OCI-LY7 (cell line): ENCODE data around the gene FAM131C.

ENCODE experiments used
- EZH2phosphoT487 ChIP-seq: fragments of 200-600 bp; sonication (generic); IDR thresholded peaks from 2 replicates; pipeline ENCODE4 v1.6.1; 2018; ENCODE audit warnings: low read depth, borderline replicate concordance, mild to moderate bottlenecking, mixed run types, antibody characterized with exemption, low read length, moderate library complexity, mixed read lengths
- TF ChIP-seq, protein P1 (sequence below): fragments of 200-600 bp; sonication (generic); conservative IDR thresholded peaks from 2 replicates; pipeline ENCODE4 v1.5.1; 2014; ENCODE audit warnings: mild to moderate bottlenecking, antibody characterized with exemption, low read length, moderate library complexity, mixed read lengths

DNA sequence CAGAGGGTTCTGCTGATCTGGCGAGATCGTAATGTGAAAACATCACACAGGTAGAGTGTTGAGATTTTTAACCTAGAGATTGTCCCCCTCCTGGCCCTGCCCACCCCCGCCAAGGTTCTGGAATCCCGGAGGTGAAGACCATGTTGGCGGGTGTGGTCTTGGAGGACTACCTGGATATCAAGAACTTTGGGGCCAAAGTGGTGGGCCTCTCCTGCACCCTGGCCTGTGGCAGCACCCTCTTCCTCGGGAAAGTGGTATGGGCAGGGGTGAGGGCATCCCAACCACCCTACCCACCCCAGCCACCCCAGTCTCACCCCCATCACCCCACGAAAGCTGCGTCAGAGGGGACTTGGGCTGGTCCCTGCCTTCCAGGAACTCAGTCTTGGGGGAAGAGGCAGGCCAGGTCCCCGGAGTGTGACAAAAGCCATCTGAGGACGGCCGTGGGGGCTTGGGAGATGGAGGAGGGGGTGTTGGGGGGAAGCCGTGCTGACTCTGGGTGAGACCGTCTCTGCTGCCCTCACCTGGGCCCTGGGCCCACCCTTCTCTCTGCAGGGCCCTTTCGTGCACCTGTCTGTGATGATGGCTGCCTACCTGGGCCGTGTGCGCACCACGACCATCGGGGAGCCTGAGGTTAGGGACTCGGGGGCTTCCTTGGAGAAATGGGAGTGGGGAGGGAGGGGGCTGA is 25.5 kb downstream of the FAM131C start:
- TF ChIP-seq, protein P1, sequence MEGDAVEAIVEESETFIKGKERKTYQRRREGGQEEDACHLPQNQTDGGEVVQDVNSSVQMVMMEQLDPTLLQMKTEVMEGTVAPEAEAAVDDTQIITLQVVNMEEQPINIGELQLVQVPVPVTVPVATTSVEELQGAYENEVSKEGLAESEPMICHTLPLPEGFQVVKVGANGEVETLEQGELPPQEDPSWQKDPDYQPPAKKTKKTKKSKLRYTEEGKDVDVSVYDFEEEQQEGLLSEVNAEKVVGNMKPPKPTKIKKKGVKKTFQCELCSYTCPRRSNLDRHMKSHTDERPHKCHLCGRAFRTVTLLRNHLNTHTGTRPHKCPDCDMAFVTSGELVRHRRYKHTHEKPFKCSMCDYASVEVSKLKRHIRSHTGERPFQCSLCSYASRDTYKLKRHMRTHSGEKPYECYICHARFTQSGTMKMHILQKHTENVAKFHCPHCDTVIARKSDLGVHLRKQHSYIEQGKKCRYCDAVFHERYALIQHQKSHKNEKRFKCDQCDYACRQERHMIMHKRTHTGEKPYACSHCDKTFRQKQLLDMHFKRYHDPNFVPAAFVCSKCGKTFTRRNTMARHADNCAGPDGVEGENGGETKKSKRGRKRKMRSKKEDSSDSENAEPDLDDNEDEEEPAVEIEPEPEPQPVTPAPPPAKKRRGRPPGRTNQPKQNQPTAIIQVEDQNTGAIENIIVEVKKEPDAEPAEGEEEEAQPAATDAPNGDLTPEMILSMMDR = no peak
- no peak for TF ChIP-seq EZH2phosphoT487
